GM12878 (cell line): Measurements from ENCODE around the gene PPIL6. TPM values are rescaled to one million over a fixed set of nuclear protein-coding genes. Genes with fewer than 3 reads are reported as not detected.

Experiments
- ATAC-seq: fragments of 200-7000 bp; cut with Tn5 transposase; 3 replicates; pipeline ENCODE4 v1.9.1; 2020; ENCODE audit warnings: mild to moderate bottlenecking, moderate library complexity
- BruUV-seq: library from RNA; stranded (reverse); fragments of 400-500 nt; replicated peaks from 2 replicates; lab custom pipeline; 2021; lab: Mats Ljungman, UMichigan
- CTCF ChIA-PET: fragments of 300-600 bp; sonication (Branson Sonifier 250); formaldehyde crosslinking; extraction: SDS; loops from one replicate; lab custom pipeline; 2021; ENCODE audit warnings: inconsistent platforms; lab: Yijun Ruan, JAX
- POLR2A ChIA-PET: fragments of 350-600 bp; formaldehyde crosslinking; extraction: SDS; loops from one replicate; lab custom pipeline; 2021; ENCODE audit warnings: inconsistent platforms; lab: Charles Lee
- RAD21 ChIA-PET: fragments of 300-600 bp; sonication (Branson Sonifier 250); formaldehyde crosslinking; loops from one replicate; lab custom pipeline; 2023; ENCODE audit warnings: antibody characterized with exemption; ENCODE audit not compliant: unreplicated experiment; lab: Charles Lee
- SMC1A ChIA-PET: fragments of 300-600 bp; sonication (Branson Sonifier 250); formaldehyde crosslinking; loops from one replicate; lab custom pipeline; 2023; ENCODE audit not compliant: unreplicated experiment, uncharacterized antibody; lab: Charles Lee
- DNase-seq: peaks from one replicate; pipeline ENCODE4 v3.0.0-alpha.2; 2011; ENCODE audit warnings: low read depth, low spot score
- FAIRE-seq: peaks from 3 replicates; lab custom pipeline; 2011; peaks lifted over from hg19 to GRCh38; lab: Jason Lieb, UNC
- H2AFZ ChIP-seq: 2 replicates; pipeline ENCODE4 v1.6.0; 2011; ENCODE audit warnings: low read depth, low read length, control low read depth; ENCODE audit not compliant: control insufficient read depth
- H3K27ac ChIP-seq: 2 replicates; pipeline ENCODE4 v1.5.1; 2011; ENCODE audit warnings: control low read depth; ENCODE audit not compliant: control insufficient read depth, insufficient read depth
- H3K27me3 ChIP-seq, 2 experiments: replicated peaks in 1 of 2; 2 replicates each; pipeline versions ENCODE4 v1.6.0 to v1.6.1; 2011; ENCODE audit warnings: low read length in 1 of 2; ENCODE audit not compliant: control insufficient read depth in 2 of 2, insufficient read depth in 2 of 2
- H3K36me3 ChIP-seq, 2 experiments: 2 replicates each; pipeline ENCODE4 v1.5.1; 2011; ENCODE audit warnings: low read length in 1 of 2; ENCODE audit not compliant: control insufficient read depth in 2 of 2, insufficient read depth in 2 of 2
- H3K4me1 ChIP-seq: 2 replicates; pipeline ENCODE4 v1.6.1; 2011; ENCODE audit warnings: mild to moderate bottlenecking, low read length, moderate library complexity, mixed read lengths; ENCODE audit not compliant: control insufficient read depth, insufficient read depth
- H3K4me2 ChIP-seq: 2 replicates; pipeline ENCODE4 v1.6.0; 2011; ENCODE audit warnings: control low read depth; ENCODE audit not compliant: control insufficient read depth, insufficient read depth
- H3K4me3 ChIP-seq: fragments of 200-600 bp; sonication (generic); 2 replicates; pipeline ENCODE4 v1.5.1; 2016
- H3K79me2 ChIP-seq: 2 replicates; pipeline ENCODE4 v1.6.0; 2011; ENCODE audit warnings: low read length; ENCODE audit not compliant: control insufficient read depth, insufficient read depth
- H3K9ac ChIP-seq: 2 replicates; pipeline ENCODE4 v1.8.0; 2011; ENCODE audit warnings: low read length, control low read depth, mixed read lengths; ENCODE audit not compliant: control insufficient read depth, insufficient read depth
- H3K9me3 ChIP-seq: replicated peaks from 3 replicates; pipeline ENCODE4 v1.5.1; 2011; ENCODE audit warnings: mild to moderate bottlenecking, low read length; ENCODE audit not compliant: control insufficient read depth, insufficient read depth
- H4K20me1 ChIP-seq: 2 replicates; pipeline ENCODE4 v1.6.0; 2011; ENCODE audit not compliant: control insufficient read depth, insufficient read depth
- BRCA1 ChIP-seq: IDR thresholded peaks from 2 replicates; pipeline ENCODE4 v1.6.1; 2011; ENCODE audit warnings: low read depth, low read length, improper control_type of control experiment
- CHD1 ChIP-seq: IDR thresholded peaks from 2 replicates; pipeline ENCODE4 v1.6.1; 2012; ENCODE audit warnings: low read depth, low read length, improper control_type of control experiment
- CUX1 ChIP-seq: IDR thresholded peaks from 2 replicates; pipeline ENCODE4 v1.6.1; 2012; ENCODE audit warnings: improper control_type of control experiment, low read depth, low read length; ENCODE audit not compliant: insufficient replicate concordance
- GABPA ChIP-seq: IDR thresholded peaks from 2 replicates; pipeline ENCODE4 v1.6.1; 2014; ENCODE audit warnings: antibody characterized with exemption, low read depth, mild to moderate bottlenecking, inconsistent platforms
- POU2F2 ChIP-seq: IDR thresholded peaks from 3 replicates; pipeline ENCODE4 v1.6.1; 2011; ENCODE audit warnings: low read depth, mild to moderate bottlenecking, low read length, borderline replicate concordance
- RELB ChIP-seq: fragments of 450-650 bp; IDR thresholded peaks from 2 replicates; pipeline ENCODE4 v1.6.1; 2017; ENCODE audit warnings: low read depth, mild to moderate bottlenecking, moderate library complexity
- RFX5 ChIP-seq: IDR thresholded peaks from 2 replicates; pipeline ENCODE4 v1.6.1; 2011; ENCODE audit warnings: low read depth, low read length, improper control_type of control experiment
- SMC3 ChIP-seq: IDR thresholded peaks from 2 replicates; pipeline ENCODE4 v1.6.1; 2011; ENCODE audit warnings: low read length, improper control_type of control experiment, borderline replicate concordance
- SP1 ChIP-seq: IDR thresholded peaks from one replicate; pipeline ENCODE4 v1.6.1; 2011; ENCODE audit warnings: low read depth, low read length
- SPI1 ChIP-seq: IDR thresholded peaks from 2 replicates; pipeline ENCODE4 v1.6.1; 2011; ENCODE audit warnings: low read depth, mild to moderate bottlenecking, low read length, moderate library complexity, borderline replicate concordance; ENCODE audit not compliant: insufficient read depth
- SREBF1 ChIP-seq: IDR thresholded peaks from 2 replicates; pipeline ENCODE4 v1.6.1; 2012; ENCODE audit warnings: mild to moderate bottlenecking, low read length
- SREBF2 ChIP-seq: IDR thresholded peaks from 2 replicates; pipeline ENCODE4 v1.6.1; 2012; ENCODE audit warnings: mild to moderate bottlenecking, low read length
- USF1 ChIP-seq: IDR thresholded peaks from 2 replicates; pipeline ENCODE4 v1.6.1; 2011; ENCODE audit warnings: borderline replicate concordance, low read depth, mild to moderate bottlenecking, moderate library complexity, mixed read lengths, low read length; ENCODE audit not compliant: insufficient read depth; ENCODE audit errors: extremely low read length
- WGBS: methylation state at CpG from one replicate; pipeline ENCODE4 v1.1.6; 2016; ENCODE audit warnings: low lambda C conversion rate; ENCODE audit not compliant: insufficient replicate concordance, insufficient coverage; ENCODE audit errors: missing lambda C conversion rate; 5-methylcytosine and 5-hydroxymethylcytosine counted together
- in situ Hi-C: fragments of 300-500 bp; cut with MboI; formaldehyde crosslinking; loops from 9 replicates; pipeline ENCODE4 v1.14.3; 2018; ENCODE audit warnings: mixed read lengths
- intact Hi-C: fragments of 100-400 bp; cut with micrococcal nuclease; formaldehyde crosslinking; loops from one replicate; pipeline ENCODE4 v1.14.2; 2022; ENCODE audit not compliant: unreplicated experiment
- polyA plus RNA-seq, 11 experiments: library from polyadenylated mRNA; depleted of rRNA in 4 of 11; unstranded in 6 of 11; stranded (reverse) in 5 of 11; fragments of >200 nt; fragmentation: Nextera tagmentation in 4 of 11; fragmentation: Illumina TruSeq in 1 of 11; extraction: Ambion mirVana in 4 of 11; extraction: Trizol in 1 of 11; gene quantifications; 1 replicate in 1 of 11; 2 replicates in 10 of 11; pipeline versions ENCODE4 v1.2.1 to v1.2.3, GENCODE V29; 2011 to 2016; ENCODE audit warnings: inconsistent platforms in 2 of 11, missing spikeins in 2 of 11, low read depth in 1 of 11
- total RNA-seq, 4 experiments: library from RNA; depleted of rRNA in 3 of 4; stranded (reverse); fragments of >200 nt in 3 of 4; fragmentation: Illumina TruSeq in 1 of 4; extraction: Trizol in 1 of 4; gene quantifications; 2 replicates each; pipeline versions ENCODE4 v1.2.1 to v1.2.3, GENCODE V29; 2013 to 2021
- TF ChIP-seq, protein P1 (sequence below): IDR thresholded peaks from 2 replicates; pipeline ENCODE4 v1.6.1; 2011; ENCODE audit warnings: low read depth, mild to moderate bottlenecking, low read length, moderate library complexity, borderline replicate concordance; ENCODE audit errors: extremely low read depth

The PPIL6 gene
- total and polyA plus RNA-seq, 10 of the 15 experiments (the other 5 are each of a cell fraction or from before 2014, with no cell fraction given): 0.01 to 0.26 (median 0.12) TPM; not detected in 5

DNA sequence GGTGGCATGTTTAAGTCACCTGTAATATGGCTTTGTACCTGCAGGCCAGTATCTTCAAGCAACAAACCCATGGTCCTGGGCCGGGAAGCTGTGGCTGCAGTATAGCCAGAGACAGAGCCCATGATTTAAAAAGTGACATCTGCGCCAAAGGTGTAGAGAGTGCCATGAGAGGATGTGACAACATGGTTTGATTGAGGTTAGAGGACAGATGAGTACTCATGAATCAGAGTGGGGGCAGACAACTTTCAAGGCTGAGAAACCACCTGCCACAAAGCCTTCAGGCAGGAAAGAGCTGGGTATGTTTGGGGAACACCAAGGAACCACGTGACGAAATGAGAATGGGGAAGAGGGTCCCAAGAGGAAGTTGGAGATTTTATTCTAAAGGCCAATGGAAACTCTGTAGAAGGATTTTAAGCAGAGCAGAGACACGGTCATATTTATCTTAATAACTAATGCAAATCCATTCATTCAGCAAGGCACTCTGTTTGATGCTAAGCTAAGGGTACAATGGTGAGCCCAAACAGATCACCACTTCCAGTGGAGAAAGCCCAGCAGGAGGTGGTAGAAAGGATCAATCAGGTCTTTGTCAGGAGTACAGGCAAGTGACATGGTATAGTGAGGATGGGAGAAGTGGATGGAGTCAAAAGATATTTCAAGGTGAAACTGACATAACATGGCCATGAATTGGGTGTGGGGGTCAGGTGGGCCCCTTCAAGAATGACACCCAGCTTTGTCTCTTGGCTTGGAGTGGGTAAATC is 18.5 kb upstream of the PPIL6 start:
- no TSS peak for BruUV-seq
- Histone ChIP-seq H3K36me3 (peaks cover 0 to 16% of the 10 kb centered on the region in 2 experiments; a peak in 2 of 4 replicates), H3K4me3 (no peak overlapping the region), H3K4me1 (peaks cover 45% of the 10 kb centered on the region), H3K4me2 (peak overlapping the region; percentile 69), H3K9me3 (no peaks in the 10 kb centered on the region; the same call in 1 of the 3 replicates), H3K27me3 (no peaks in the 10 kb centered on the region), H2AFZ (no peak overlapping the region), H3K9ac (0 out of 2 replicates have a peak overlapping the region, but pooled peaks have one; percentile 25), H4K20me1 (no peaks in the 10 kb centered on the region), H3K27ac (peak overlapping the region; percentile 75), H3K79me2 (peaks cover 43% of the 10 kb centered on the region)
- ChIA-PET POLR2A (interaction anchor here (0.6 to 13.1 kb wide), 3 partner anchors 23 to 355 kb away, joined by 3 to 132 read pairs (median 3); partner anchors contain the start of gene ZBTB24), CTCF (interaction anchor here (0.7 to 5.2 kb wide), 4 partner anchors 10 to 22 kb away, joined by 3 to 35 read pairs (median 13); partner anchors contain the start of gene ZBTB24), SMC1A (interaction anchor here (1.2 to 10.1 kb wide), 8 partner anchors 10 to 77 kb away, joined by 3 to 148 read pairs (median 5); partner anchors contain the start of genes CD164 and ZBTB24), RAD21 (interaction anchor here (0.5 to 10.1 kb wide), 6 partner anchors 14 to 235 kb away, joined by 3 to 97 read pairs (median 8); partner anchors contain the start of genes PPIL6, SMPD2 and ZBTB24)
- FAIRE-seq: no peak
- peak; percentile 56 for DNase-seq
- ATAC-seq: peak; percentile 19
- WGBS: 2% methylated on average over 5 of the region's 5 CpGs
- intact Hi-C loops: loop anchor here (2.0 to 5.0 kb wide), 3 partner anchors 14 to 362 kb away; partner anchors contain the start of genes CD164 and CEP57L1
- in situ Hi-C loops: no loop called here
- TF ChIP-seq BRCA1: no peak
- TF ChIP-seq SPI1: peak; percentile 58
- TF ChIP-seq GABPA: no peak
- no peak for TF ChIP-seq SMC3
- TF ChIP-seq SREBF1: no peak
- no peak for TF ChIP-seq SREBF2
- TF ChIP-seq RFX5: no peak
- no peak for TF ChIP-seq CHD1
- TF ChIP-seq SP1: no peak
- TF ChIP-seq POU2F2: no peak
- no peak for TF ChIP-seq CUX1
- TF ChIP-seq RELB: peak; percentile 91
- TF ChIP-seq, protein P1, sequence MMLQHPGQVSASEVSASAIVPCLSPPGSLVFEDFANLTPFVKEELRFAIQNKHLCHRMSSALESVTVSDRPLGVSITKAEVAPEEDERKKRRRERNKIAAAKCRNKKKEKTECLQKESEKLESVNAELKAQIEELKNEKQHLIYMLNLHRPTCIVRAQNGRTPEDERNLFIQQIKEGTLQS: 0 out of 2 replicates have a peak, but pooled peaks have one; percentile 6
- TF ChIP-seq USF1: peak; percentile 21
